HG03280 (cell line): ENCODE measurements around the gene USP13.

Experiments used
- ATAC-seq: cut with Tn5 transposase; IDR thresholded peaks from one replicate; pipeline ENCODE4 v1.9.1; 2021; ENCODE audit warnings: mild to moderate bottlenecking, moderate library complexity; ENCODE audit not compliant: unreplicated experiment

USP13 gene

GRCh38 chr3:179837374-179837773 is 184.5 kb downstream of the USP13 start:
- no peak for ATAC-seq
